Measurements from ENCODE around the gene TPBG.
A peak's percentile ranks its signal among the peaks of the same experiment; 100 is the strongest.
"Not testable (repeated sequence)": the region's sequence is repeated elsewhere in the genome, so short reads cannot be mapped to it uniquely, and the experiment has no call there.

The TPBG gene

GRCh38 chr6:82376636-82377035, 13.0 kb downstream of the TPBG start:
- no peak for DNase-seq (ENCODE audit: low read depth)

DNA sequence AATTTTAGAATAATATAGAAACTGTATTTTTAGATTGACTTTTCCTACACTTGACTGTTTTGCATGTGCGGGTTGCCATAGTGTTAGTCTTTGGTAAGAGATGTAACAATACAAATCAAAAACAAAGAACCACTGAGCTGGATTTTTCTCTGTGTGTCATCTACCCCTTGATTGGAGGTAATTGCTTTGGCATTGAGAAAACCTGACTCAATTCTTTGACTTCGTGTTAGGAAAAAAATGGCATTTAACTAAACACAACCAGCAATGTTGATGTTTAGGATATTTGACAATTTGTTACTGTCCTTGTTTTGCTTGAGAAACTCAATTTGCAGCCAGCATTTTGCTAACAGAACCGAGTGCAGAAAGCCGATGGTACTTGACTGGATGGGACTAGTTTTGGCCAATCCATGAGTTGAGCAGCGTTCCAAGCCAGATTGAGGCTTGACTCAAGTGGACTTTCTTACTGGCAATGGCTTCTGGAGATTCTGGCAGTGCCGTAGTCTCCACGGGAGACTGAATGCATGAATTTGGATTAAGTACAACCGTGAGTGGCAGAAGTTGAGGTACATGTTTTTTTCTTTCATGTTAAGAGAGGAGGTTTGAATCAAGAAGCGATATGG, 17.1 kb downstream of the TPBG start:
- DNase-seq (ENCODE audit: low read depth): no peak

DNA sequence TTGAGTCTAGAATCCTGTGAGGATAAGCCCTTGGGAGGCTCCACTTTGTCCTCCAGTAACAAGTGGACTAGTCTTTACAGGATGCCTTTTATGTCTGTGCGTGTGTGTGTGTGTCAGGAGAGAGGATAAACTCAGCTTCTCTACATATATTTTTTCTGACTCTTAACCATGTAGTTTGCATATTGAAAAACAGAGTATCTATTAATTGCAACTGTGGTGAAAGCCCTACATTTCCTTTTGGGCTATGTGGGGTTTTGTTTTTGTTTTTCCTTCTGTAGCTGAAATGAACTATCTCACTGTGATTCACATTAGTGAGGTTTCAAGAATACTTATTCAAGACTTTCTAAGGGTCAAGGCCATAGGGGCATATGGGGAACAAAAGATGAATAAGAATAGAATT, 17.7 kb downstream of the TPBG start:
- DNase-seq (ENCODE audit: low read depth): no peak

- DNase-seq (ENCODE audit: low read depth): no peak
These were observed 21.5 kb downstream of the TPBG start for GRCh38 chr6:82385102-82385501.

GRCh38 chr6:82385546-82385945, 21.9 kb downstream of the TPBG start:
- DNase-seq (ENCODE audit: low read depth): no peak

GRCh38 chr6:82385961-82386360, 22.3 kb downstream of the TPBG start:
- DNase-seq (ENCODE audit: low read depth): no peak

DNA sequence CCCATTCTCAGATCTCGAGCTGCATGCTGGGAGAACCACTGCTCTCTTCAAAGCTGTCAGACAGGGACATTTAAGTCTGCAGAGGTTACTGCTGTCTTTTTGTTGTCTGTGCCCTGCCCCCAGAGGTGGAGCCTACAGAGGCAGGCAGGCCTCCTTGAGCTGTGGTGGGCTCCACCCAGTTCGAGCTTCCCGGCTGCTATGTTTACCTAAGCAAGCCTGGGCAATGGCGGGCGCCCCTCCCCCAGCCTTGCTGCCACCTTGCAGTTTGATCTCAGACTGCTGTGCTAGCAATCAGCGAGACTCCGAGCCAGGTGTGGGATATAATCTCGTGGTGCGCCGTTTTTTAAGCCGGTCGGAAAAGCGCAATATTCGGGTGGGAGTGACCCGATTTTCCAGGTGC, 31.2 kb downstream of the TPBG start:
- DNase-seq (ENCODE audit: low read depth): not testable (repeated sequence)

DNA sequence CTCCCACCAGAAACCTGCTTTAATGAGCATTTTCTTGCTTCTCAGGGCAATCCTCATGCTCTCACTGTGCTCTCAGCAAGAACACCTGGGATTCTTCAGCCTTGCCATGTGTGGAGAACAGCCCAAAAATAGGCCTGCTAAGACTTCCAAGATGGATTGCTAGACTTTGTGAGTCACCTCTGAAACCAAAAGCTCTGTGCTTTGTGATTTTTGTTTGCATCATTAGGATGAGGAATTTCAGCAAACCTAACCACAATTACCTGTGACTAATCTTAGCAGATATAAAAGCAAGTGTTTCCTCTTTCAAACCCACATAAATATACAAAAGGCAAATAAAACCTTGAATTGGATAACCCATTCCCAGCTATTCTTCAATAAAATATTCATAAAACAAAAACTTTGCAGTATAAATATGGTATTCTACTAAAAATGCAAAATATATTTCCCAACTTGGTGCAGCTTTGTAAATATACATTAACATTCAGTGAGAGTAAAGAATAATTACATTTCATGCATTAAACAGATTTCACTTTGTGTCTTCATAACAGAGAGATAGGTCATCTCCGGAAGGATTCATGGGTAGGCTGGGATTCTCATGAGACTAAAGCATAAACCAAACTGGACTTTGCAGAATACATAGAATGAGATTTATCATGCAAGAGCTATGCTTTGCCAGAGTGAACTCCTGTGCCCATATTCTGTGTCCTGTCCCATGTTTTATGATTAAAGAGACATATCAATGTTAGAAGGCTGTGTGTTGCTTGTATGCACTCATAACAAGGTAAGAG, 33.5 kb downstream of the TPBG start:
- peak; percentile 94 for DNase-seq (ENCODE audit: low read depth)

DNA sequence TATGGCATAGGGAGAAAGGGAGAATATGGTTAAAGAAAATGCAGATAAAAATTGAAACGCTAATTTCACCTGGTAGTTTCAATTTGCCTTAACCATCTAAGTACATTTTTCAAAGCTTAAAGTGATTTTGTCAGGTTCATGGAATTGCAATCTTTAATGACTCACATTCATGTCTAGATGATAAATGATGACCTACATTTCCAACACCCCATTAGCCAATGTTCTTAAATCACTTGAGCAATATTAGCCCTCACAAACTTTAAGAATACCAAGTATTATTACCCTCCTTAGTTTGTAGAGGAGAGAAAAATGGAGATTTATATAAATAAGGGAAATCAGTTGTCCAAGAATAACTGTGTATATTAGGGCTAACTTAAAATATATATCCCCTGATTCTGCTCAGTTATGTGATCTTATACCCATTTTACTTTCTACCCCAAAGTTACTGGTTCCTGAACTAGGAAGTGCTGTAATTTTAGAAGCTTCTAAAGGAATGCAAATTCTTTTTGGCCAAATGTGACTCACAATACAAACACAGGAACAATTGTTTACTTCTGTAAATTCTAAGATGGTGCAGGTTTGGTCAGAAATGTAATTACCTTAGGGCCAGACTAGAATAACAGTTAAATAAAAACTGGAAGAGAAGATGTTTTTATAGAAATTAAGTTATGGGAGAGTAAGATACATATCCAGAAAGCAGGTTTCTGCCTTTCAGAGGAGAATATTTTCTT, 34.5 kb downstream of the TPBG start:
- DNase-seq (ENCODE audit: low read depth): peak; percentile 67

DNA sequence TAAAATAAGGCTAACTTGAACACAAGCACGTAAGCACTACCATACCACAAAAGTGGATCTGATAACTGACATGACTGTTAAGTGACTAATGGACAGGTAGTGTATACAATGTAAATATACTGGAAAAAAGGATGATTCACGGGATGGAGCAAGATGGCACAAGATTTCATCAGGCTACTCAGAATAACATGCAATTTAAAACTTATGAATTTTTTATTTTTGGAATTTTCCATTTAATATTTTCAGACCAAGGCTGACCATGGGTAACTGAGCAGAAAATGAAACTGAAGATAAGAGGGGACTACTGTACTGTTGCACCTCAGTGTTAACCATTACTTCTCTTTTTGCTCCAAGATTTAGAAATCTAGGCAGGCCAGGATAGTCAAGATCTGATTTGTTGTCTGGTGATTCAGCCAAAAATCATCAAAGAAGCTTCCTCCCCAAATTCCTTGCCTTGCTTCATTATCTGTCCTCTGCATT, 45.4 kb downstream of the TPBG start:
- peak; percentile 97 for DNase-seq (ENCODE audit: low read depth)

GRCh38 chr6:82410151-82410648, 46.6 kb downstream of the TPBG start:
- DNase-seq (ENCODE audit: low read depth): peak; percentile 90

- DNase-seq (ENCODE audit: low read depth): no peak
These were observed 50.3 kb downstream of the TPBG start for GRCh38 chr6:82413868-82414267.

GRCh38 chr6:82415820-82416219, 52.2 kb downstream of the TPBG start:
- no peak for DNase-seq (ENCODE audit: low read depth)

DNA sequence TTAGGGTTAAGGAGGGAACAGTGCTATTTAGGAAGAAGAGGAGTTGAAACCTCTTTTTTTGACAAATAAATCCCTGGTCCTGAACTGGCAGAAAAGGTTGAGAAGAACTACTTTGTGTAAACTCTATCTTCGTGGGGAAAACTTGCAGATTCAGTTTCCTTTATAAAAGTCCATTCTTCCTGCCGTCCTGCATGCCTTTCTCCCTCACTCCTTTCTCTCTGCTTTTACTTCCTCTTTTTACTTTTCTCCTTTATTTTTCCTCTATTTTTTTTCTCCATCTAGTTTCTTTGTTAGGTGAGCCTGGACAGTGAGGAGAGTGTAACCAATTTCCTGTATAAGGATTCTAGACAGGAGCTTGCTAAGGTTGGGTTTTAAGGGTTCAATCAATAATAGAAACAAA, 52.7 kb downstream of the TPBG start:
- DNase-seq (ENCODE audit: low read depth): no peak

Measured in HS-5 (cell line).